ENCODE data around the gene CSH2.
"Not testable (repeated sequence)": the region's sequence is repeated elsewhere in the genome, so short reads cannot be mapped to it uniquely, and the experiment has no call there.

- TF ChIP-seq ZZZ3 (IDR thresholded peaks at IDR 0.05); TEAD2 (tag; IDR thresholded peaks at IDR 0.05); NFRKB (IDR thresholded peaks at IDR 0.05; ENCODE audit: low read depth); CEBPB (tag; IDR thresholded peaks at IDR 0.05): not testable (repeated sequence)
Measured at GRCh38 chr17:63878413-63878812, 4.9 kb upstream of the CSH2 start.

Data from K562 (cell line).